Esophagus muscularis mucosa (tissue), 4 donors: ENCODE results near the gene PHF11.

ENCODE experiments used
- CTCF ChIP-seq, 3 experiments: fragments of 200-600 bp in 2 of 3; fragments of 450-650 bp in 1 of 3; sonication (generic) in 2 of 3; IDR thresholded peaks; one replicate each; pipeline ENCODE4 v1.5.1; 2017 to 2019; ENCODE audit warnings: antibody characterized with exemption in 3 of 3, mild to moderate bottlenecking in 2 of 3, moderate library complexity in 1 of 3
- EP300 ChIP-seq: sonication (generic); formaldehyde crosslinking; IDR thresholded peaks from one replicate; pipeline ENCODE4 v1.6.1; 2017; ENCODE audit warnings: antibody characterized with exemption
- POLR2A ChIP-seq: fragments of 450-650 bp; IDR thresholded peaks from one replicate; pipeline ENCODE4 v1.6.1; 2017; ENCODE audit warnings: antibody characterized with exemption, moderate library complexity, mild to moderate bottlenecking, low read depth
- POLR2AphosphoS5 ChIP-seq, 2 donors: sonication (generic); formaldehyde crosslinking; IDR thresholded peaks; one replicate each; pipeline ENCODE4 v1.6.1; 2017; ENCODE audit warnings: antibody characterized with exemption in 2 of 2

- TF ChIP-seq CTCF (IDR thresholded peaks at IDR 0.05) (no peak), POLR2A (no peak), POLR2AphosphoS5 (IDR thresholded peaks at IDR 0.05) (no peak), EP300 (no peak)
Measured at GRCh38 chr13:49453465-49453864, 42.3 kb upstream of the PHF11 start.
